GM12878 (cell line): ENCODE results near the gene CIAO2B. TPM values are rescaled to one million over a fixed set of nuclear protein-coding genes. Genes with fewer than 3 reads are reported as not detected.
"Not testable (repeated sequence)": the region's sequence is repeated elsewhere in the genome, so short reads cannot be mapped to it uniquely, and the experiment has no call there.

Experiments used
- ATAC-seq: fragments of 200-7000 bp; cut with Tn5 transposase; 3 replicates; pipeline ENCODE4 v1.9.1; 2020; ENCODE audit warnings: mild to moderate bottlenecking, moderate library complexity
- BruUV-seq: library from RNA; stranded (reverse); fragments of 400-500 nt; replicated peaks from 2 replicates; lab custom pipeline; 2021; lab: Mats Ljungman, UMichigan
- CTCF ChIA-PET: fragments of 300-600 bp; sonication (Branson Sonifier 250); formaldehyde crosslinking; extraction: SDS; loops from one replicate; lab custom pipeline; 2021; ENCODE audit warnings: inconsistent platforms; lab: Yijun Ruan, JAX
- POLR2A ChIA-PET: fragments of 350-600 bp; formaldehyde crosslinking; extraction: SDS; loops from one replicate; lab custom pipeline; 2021; ENCODE audit warnings: inconsistent platforms; lab: Charles Lee
- RAD21 ChIA-PET: fragments of 300-600 bp; sonication (Branson Sonifier 250); formaldehyde crosslinking; loops from one replicate; lab custom pipeline; 2023; ENCODE audit warnings: antibody characterized with exemption; ENCODE audit not compliant: unreplicated experiment; lab: Charles Lee
- SMC1A ChIA-PET: fragments of 300-600 bp; sonication (Branson Sonifier 250); formaldehyde crosslinking; loops from one replicate; lab custom pipeline; 2023; ENCODE audit not compliant: unreplicated experiment, uncharacterized antibody; lab: Charles Lee
- DNase-seq: peaks from one replicate; pipeline ENCODE4 v3.0.0-alpha.2; 2011; ENCODE audit warnings: low read depth, low spot score
- FAIRE-seq: peaks from 3 replicates; lab custom pipeline; 2011; peaks lifted over from hg19 to GRCh38; lab: Jason Lieb, UNC
- H2AFZ ChIP-seq: 2 replicates; pipeline ENCODE4 v1.6.0; 2011; ENCODE audit warnings: low read depth, low read length, control low read depth; ENCODE audit not compliant: control insufficient read depth
- H3K27ac ChIP-seq: 2 replicates; pipeline ENCODE4 v1.5.1; 2011; ENCODE audit warnings: control low read depth; ENCODE audit not compliant: control insufficient read depth, insufficient read depth
- H3K27me3 ChIP-seq, 2 experiments: replicated peaks in 1 of 2; 2 replicates each; pipeline versions ENCODE4 v1.6.0 to v1.6.1; 2011; ENCODE audit warnings: low read length in 1 of 2; ENCODE audit not compliant: control insufficient read depth in 2 of 2, insufficient read depth in 2 of 2
- H3K36me3 ChIP-seq, 2 experiments: 2 replicates each; pipeline ENCODE4 v1.5.1; 2011; ENCODE audit warnings: low read length in 1 of 2; ENCODE audit not compliant: control insufficient read depth in 2 of 2, insufficient read depth in 2 of 2
- H3K4me1 ChIP-seq: 2 replicates; pipeline ENCODE4 v1.6.1; 2011; ENCODE audit warnings: mild to moderate bottlenecking, low read length, moderate library complexity, mixed read lengths; ENCODE audit not compliant: control insufficient read depth, insufficient read depth
- H3K4me2 ChIP-seq: 2 replicates; pipeline ENCODE4 v1.6.0; 2011; ENCODE audit warnings: control low read depth; ENCODE audit not compliant: control insufficient read depth, insufficient read depth
- H3K4me3 ChIP-seq: fragments of 200-600 bp; sonication (generic); 2 replicates; pipeline ENCODE4 v1.5.1; 2016
- H3K79me2 ChIP-seq: 2 replicates; pipeline ENCODE4 v1.6.0; 2011; ENCODE audit warnings: low read length; ENCODE audit not compliant: control insufficient read depth, insufficient read depth
- H3K9ac ChIP-seq: 2 replicates; pipeline ENCODE4 v1.8.0; 2011; ENCODE audit warnings: low read length, control low read depth, mixed read lengths; ENCODE audit not compliant: control insufficient read depth, insufficient read depth
- H3K9me3 ChIP-seq: replicated peaks from 3 replicates; pipeline ENCODE4 v1.5.1; 2011; ENCODE audit warnings: mild to moderate bottlenecking, low read length; ENCODE audit not compliant: control insufficient read depth, insufficient read depth
- H4K20me1 ChIP-seq: 2 replicates; pipeline ENCODE4 v1.6.0; 2011; ENCODE audit not compliant: control insufficient read depth, insufficient read depth
- BRCA1 ChIP-seq: IDR thresholded peaks from 2 replicates; pipeline ENCODE4 v1.6.1; 2011; ENCODE audit warnings: low read depth, low read length, improper control_type of control experiment
- ESRRA ChIP-seq: IDR thresholded peaks from 2 replicates; pipeline ENCODE4 v1.6.1; 2012; ENCODE audit warnings: mild to moderate bottlenecking, low read length, improper control_type of control experiment
- WGBS: methylation state at CpG from one replicate; pipeline ENCODE4 v1.1.6; 2016; ENCODE audit warnings: low lambda C conversion rate; ENCODE audit not compliant: insufficient replicate concordance, insufficient coverage; ENCODE audit errors: missing lambda C conversion rate; 5-methylcytosine and 5-hydroxymethylcytosine counted together
- in situ Hi-C: fragments of 300-500 bp; cut with MboI; formaldehyde crosslinking; loops from 9 replicates; pipeline ENCODE4 v1.14.3; 2018; ENCODE audit warnings: mixed read lengths
- intact Hi-C: fragments of 100-400 bp; cut with micrococcal nuclease; formaldehyde crosslinking; loops from one replicate; pipeline ENCODE4 v1.14.2; 2022; ENCODE audit not compliant: unreplicated experiment
- polyA plus RNA-seq, 11 experiments: library from polyadenylated mRNA; depleted of rRNA in 4 of 11; unstranded in 6 of 11; stranded (reverse) in 5 of 11; fragments of >200 nt; fragmentation: Nextera tagmentation in 4 of 11; fragmentation: Illumina TruSeq in 1 of 11; extraction: Ambion mirVana in 4 of 11; extraction: Trizol in 1 of 11; gene quantifications; 1 replicate in 1 of 11; 2 replicates in 10 of 11; pipeline versions ENCODE4 v1.2.1 to v1.2.3, GENCODE V29; 2011 to 2016; ENCODE audit warnings: inconsistent platforms in 2 of 11, missing spikeins in 2 of 11, low read depth in 1 of 11
- total RNA-seq, 4 experiments: library from RNA; depleted of rRNA in 3 of 4; stranded (reverse); fragments of >200 nt in 3 of 4; fragmentation: Illumina TruSeq in 1 of 4; extraction: Trizol in 1 of 4; gene quantifications; 2 replicates each; pipeline versions ENCODE4 v1.2.1 to v1.2.3, GENCODE V29; 2013 to 2021

The CIAO2B gene
- total and polyA plus RNA-seq, 10 of the 15 experiments (the other 5 are each of a cell fraction or from before 2014, with no cell fraction given), result 76.4 to 241 (median 138) TPM

DNA sequence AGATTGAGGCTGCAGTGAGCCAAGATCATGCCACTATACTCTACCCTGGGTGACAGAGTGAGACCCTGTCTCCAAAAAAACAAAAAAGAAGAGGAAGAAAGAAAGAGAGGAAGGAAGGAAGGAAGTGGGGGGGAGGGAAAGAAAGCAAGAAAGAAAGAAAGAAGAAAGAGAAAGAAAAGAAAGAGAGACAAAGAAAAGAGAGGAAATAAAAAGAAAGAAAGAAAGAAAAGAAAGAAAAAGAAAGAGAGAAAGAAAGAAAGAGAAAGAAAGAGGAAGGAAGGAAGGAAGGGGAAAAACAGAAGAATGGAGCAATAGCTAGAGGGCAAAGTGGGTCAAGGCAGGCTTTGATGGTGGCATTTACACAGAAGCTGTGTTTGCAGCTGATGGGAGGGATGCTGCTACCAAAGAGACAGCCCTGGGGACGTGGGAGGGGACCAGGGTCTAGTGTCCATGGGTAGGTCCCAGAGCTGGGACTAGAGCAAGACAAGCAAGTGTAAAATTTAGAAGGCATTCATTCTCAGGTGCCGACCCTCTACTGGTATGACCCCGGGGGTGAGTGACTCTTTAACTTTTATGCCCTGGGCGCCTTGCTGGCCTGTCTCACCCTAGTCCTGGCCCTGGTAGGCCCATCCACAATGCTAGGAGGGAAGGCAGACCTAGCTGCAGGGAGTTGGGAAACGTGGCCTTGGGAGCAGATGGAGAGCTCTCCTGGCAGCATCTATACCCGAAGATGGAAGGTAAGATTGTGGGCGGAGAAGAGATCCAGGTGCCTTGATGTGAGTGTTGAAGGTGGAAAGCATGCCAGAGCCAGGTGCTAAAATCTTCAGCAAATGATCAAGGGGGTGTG lies 24.9 kb upstream of the CIAO2B start:
- ChIA-PET POLR2A (interaction anchor here (0.5 kb wide), 1 partner anchor 67 kb away, joined by 6 read pairs; no protein-coding TSS in a partner anchor), RAD21 (no interaction called here), SMC1A (interaction anchor here (1.4 to 1.7 kb wide), 2 partner anchors 14 to 198 kb away, joined by 4 to 6 read pairs; no protein-coding TSS in a partner anchor), CTCF (interaction anchor here (0.9 to 3.9 kb wide), 13 partner anchors 9 to 226 kb away, joined by 3 to 12 read pairs (median 4); no protein-coding TSS in a partner anchor)
- DNase-seq, result no peak
- H3K4me2 ChIP-seq, result no peak overlapping the region
- peaks cover 11% of the 10 kb centered on the region for H3K4me1 ChIP-seq
- FAIRE-seq, result no peak
- H3K79me2 ChIP-seq, result no peaks in the 10 kb centered on the region
- no peak overlapping the region for H3K9ac ChIP-seq
- H3K27me3 ChIP-seq, result no peaks in the 10 kb centered on the region
- 53% methylated on average over 7 of the region's 7 CpGs for WGBS
- no peak for TF ChIP-seq BRCA1
- no peak for TF ChIP-seq ESRRA
- no TSS peak for BruUV-seq
- no peak overlapping the region for H3K4me3 ChIP-seq
- in situ Hi-C loops (no loop called here), intact Hi-C loops (loop anchor here (10.0 kb wide), 1 partner anchor 56 kb away; no protein-coding TSS in a partner anchor)
- no peaks in the 10 kb centered on the region for H4K20me1 ChIP-seq
- H3K9me3 ChIP-seq, result no peaks in the 10 kb centered on the region
- no peak overlapping the region for H2AFZ ChIP-seq
- no peak overlapping the region for H3K27ac ChIP-seq
- ATAC-seq, result no peak
- H3K36me3 ChIP-seq, result no peaks in the 10 kb centered on the region

DNA sequence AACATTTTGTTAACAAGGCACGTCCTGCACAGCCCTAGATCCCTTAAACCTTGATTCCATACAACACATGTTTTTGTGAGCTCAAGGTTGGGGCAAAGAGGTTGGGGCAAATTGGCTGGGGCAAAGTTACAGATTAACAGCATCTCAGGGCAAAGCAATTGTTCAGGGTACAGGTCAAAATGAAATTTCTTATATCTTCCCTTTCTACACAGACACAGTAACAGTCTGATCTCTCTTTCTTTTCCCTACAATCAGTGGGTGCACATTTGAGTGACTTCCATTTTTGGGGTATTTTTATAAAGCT lies 21.9 kb upstream of the CIAO2B start:
- BruUV-seq, H3K9ac ChIP-seq, H3K4me2 ChIP-seq, H3K79me2 ChIP-seq, H2AFZ ChIP-seq, H3K27me3 ChIP-seq, FAIRE-seq, H3K27ac ChIP-seq, H3K9me3 ChIP-seq, RAD21 ChIA-PET, POLR2A ChIA-PET, in situ Hi-C loops, H3K36me3 ChIP-seq, ATAC-seq, DNase-seq, H4K20me1 ChIP-seq, H3K4me3 ChIP-seq, H3K4me1 ChIP-seq: not testable (repeated sequence)
- 46% methylated on average over 1 of the region's 1 CpG for WGBS
- intact Hi-C loops, result loop anchor here (10.0 kb wide), 1 partner anchor 59 kb away; no protein-coding TSS in a partner anchor
- CTCF ChIA-PET, result interaction anchor here (0.6 to 1.6 kb wide), 5 partner anchors 61 to 1011 kb away, joined by 3 to 9 read pairs (median 3); partner anchors contain the start of gene NOL3
- SMC1A ChIA-PET, result interaction anchor here (0.9 kb wide), 1 partner anchor 11 kb away, joined by 4 read pairs; no protein-coding TSS in a partner anchor

DNA sequence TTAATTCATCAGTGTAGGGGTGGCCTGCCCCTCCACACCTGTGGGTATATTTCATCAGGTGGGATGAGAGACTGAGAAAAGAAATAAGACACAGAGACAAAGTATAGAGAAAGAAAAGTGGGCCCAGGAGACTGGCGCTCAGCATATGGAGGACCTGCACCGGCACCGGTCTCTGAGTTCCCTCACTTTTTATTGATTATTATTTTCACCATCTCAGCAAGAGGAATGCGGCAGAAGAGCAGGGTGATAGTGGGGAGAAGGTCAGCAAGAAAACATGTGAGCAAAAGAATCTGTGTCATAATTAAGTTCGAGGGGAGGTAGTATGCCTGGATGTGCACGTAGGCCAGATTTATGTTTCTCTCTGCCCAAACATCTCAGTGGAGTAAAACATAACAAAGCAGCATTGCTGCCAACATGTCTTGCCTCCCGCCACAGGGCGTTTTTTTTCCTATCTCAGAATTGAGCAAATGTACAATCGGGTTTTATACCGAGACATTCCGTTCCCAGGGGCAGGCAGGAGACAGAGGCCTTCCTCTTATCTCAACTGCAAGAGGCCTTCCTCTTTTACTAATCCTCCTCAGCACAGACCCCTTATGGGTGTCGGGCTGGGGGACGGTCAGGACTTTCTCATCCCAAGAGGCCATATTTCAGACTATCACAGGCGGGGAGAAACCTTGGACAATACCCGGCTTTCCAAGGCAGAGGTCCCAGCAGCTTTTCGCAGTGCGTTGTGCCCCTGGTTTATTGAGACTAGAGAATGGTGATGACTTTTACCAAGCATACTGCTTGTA lies 21.4 kb upstream of the CIAO2B start:
- H3K36me3 ChIP-seq, ATAC-seq, DNase-seq, H3K27me3 ChIP-seq, FAIRE-seq, H3K9me3 ChIP-seq, H3K9ac ChIP-seq, H3K4me1 ChIP-seq, H4K20me1 ChIP-seq, H3K4me3 ChIP-seq, H2AFZ ChIP-seq, in situ Hi-C loops, SMC1A ChIA-PET, H3K79me2 ChIP-seq, H3K27ac ChIP-seq, POLR2A ChIA-PET, RAD21 ChIA-PET, BruUV-seq, H3K4me2 ChIP-seq: not testable (repeated sequence)
- WGBS, result 82% methylated on average over 17 of the region's 17 CpGs
- CTCF ChIA-PET, result interaction anchor here (1.3 to 1.4 kb wide), 3 partner anchors 60 to 215 kb away, joined by 3 to 4 read pairs (median 3); partner anchors contain the start of gene NOL3
- intact Hi-C loops, result loop anchor here (10.0 kb wide), 1 partner anchor 59 kb away; no protein-coding TSS in a partner anchor
